ENCODE measurements around the gene FGF2. TPM values are rescaled to one million over a fixed set of nuclear protein-coding genes. Genes with fewer than 3 reads are reported as not detected.

FGF2 gene
- polyA plus RNA-seq, 3 donors = 7.1 to 9.3 (median 8.8) TPM

GRCh38 chr4:122873146-122873545, 46.5 kb downstream of the FGF2 start:
- no peak for DNase-seq (ENCODE audit: extremely low read depth in 1 of 11, low read depth in 9 of 11, low spot score in 4 of 11)

- DNase-seq (ENCODE audit: extremely low read depth in 1 of 11, low read depth in 9 of 11, low spot score in 4 of 11) = no peak
Measured at GRCh38 chr4:122873821-122874593, 47.4 kb downstream of the FGF2 start.

- DNase-seq (ENCODE audit: extremely low read depth in 1 of 11, low read depth in 9 of 11, low spot score in 4 of 11) = no peak
Measured at GRCh38 chr4:122875949-122876348, 49.3 kb downstream of the FGF2 start.

- DNase-seq (ENCODE audit: extremely low read depth in 1 of 11, low read depth in 9 of 11, low spot score in 4 of 11) = no peak
Measured at GRCh38 chr4:122876456-122876855, 49.8 kb downstream of the FGF2 start.

GRCh38 chr4:122879001-122879400, 52.4 kb downstream of the FGF2 start:
- DNase-seq (ENCODE audit: extremely low read depth in 1 of 11, low read depth in 9 of 11, low spot score in 4 of 11) = no peak

- DNase-seq (ENCODE audit: extremely low read depth in 1 of 11, low read depth in 9 of 11, low spot score in 4 of 11) = no peak
Measured at GRCh38 chr4:122882857-122883735, 56.5 kb downstream of the FGF2 start.

GRCh38 chr4:122884499-122884898, 57.9 kb downstream of the FGF2 start:
- no peak for DNase-seq (ENCODE audit: extremely low read depth in 1 of 11, low read depth in 9 of 11, low spot score in 4 of 11)

GRCh38 chr4:122889726-122890125, 63.1 kb downstream of the FGF2 start:
- DNase-seq (ENCODE audit: extremely low read depth in 1 of 11, low read depth in 9 of 11, low spot score in 4 of 11) = no peak

- no peak for DNase-seq (ENCODE audit: extremely low read depth in 1 of 11, low read depth in 9 of 11, low spot score in 4 of 11)
Measured at GRCh38 chr4:122890147-122890795, 63.6 kb downstream of the FGF2 start.

- no peak for DNase-seq (ENCODE audit: extremely low read depth in 1 of 11, low read depth in 9 of 11, low spot score in 4 of 11)
Measured at GRCh38 chr4:122894827-122895226, 68.2 kb downstream of the FGF2 start.

GRCh38 chr4:122895336-122895995, 68.8 kb downstream of the FGF2 start:
- DNase-seq (ENCODE audit: extremely low read depth in 1 of 11, low read depth in 9 of 11, low spot score in 4 of 11) = no peak

- DNase-seq (ENCODE audit: extremely low read depth in 1 of 11, low read depth in 9 of 11, low spot score in 4 of 11) = no peak
Measured at GRCh38 chr4:122896270-122896669, 69.6 kb downstream of the FGF2 start.

GRCh38 chr4:122898370-122899150, 71.9 kb downstream of the FGF2 start:
- DNase-seq (ENCODE audit: extremely low read depth in 1 of 11, low read depth in 9 of 11, low spot score in 4 of 11) = no peak

GRCh38 chr4:122899682-122900081, 73.1 kb downstream of the FGF2 start:
- DNase-seq (ENCODE audit: extremely low read depth in 1 of 11, low read depth in 9 of 11, low spot score in 4 of 11) = no peak

- DNase-seq (ENCODE audit: extremely low read depth in 1 of 11, low read depth in 9 of 11, low spot score in 4 of 11) = no peak
Measured at GRCh38 chr4:122900314-122900713, 73.7 kb downstream of the FGF2 start.

GRCh38 chr4:122901247-122902010, 74.8 kb downstream of the FGF2 start:
- no peak for DNase-seq (ENCODE audit: extremely low read depth in 1 of 11, low read depth in 9 of 11, low spot score in 4 of 11)

GRCh38 chr4:122903766-122904288, 77.2 kb downstream of the FGF2 start:
- DNase-seq (ENCODE audit: extremely low read depth in 1 of 11, low read depth in 9 of 11, low spot score in 4 of 11) = no peak
